ENCODE measurements around the gene COL6A2. TPM values are rescaled to one million over a fixed set of nuclear protein-coding genes. Genes with fewer than 3 reads are reported as not detected.

COL6A2 gene
- total RNA-seq, 2 donors from 2014 or later, result 198 to 474 TPM

DNA sequence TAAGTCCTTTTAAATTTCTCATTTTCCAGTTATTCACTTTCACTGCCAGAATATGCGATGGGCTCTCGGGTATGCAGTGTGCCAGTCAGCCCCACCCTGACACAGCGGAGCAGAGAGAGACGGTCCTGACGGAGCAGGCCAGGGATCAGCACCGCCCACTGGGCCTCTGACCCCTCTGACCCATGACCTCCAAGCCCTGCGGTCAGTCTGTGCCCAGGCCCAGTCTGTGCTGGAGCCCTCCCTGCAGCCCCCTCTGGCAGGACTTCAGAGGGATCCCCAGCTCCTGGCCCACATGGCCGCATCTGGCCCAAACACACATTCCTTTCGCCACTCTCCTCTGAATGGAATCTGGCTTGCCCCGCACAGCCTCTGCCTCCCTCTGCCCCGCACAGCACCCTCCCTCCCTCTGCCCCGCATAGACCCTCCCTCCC, 43.4 kb upstream of the COL6A2 start:
- H3K4me3 ChIP-seq, result no peak overlapping the region
- H3K4me1 ChIP-seq (replicated peaks), result no peaks in the 10 kb centered on the region
- intact Hi-C loops (cut with DNase I), result no loop called here
- 34% methylated on average over 12 of the region's 12 CpGs for WGBS
- H3K27me3 ChIP-seq (replicated peaks; ENCODE audit: insufficient read depth), result peaks cover 4% of the 10 kb centered on the region
- H3K27ac ChIP-seq, result peak overlapping the region in 1 of 2 donors; percentile 27
- no peaks in the 10 kb centered on the region for H3K36me3 ChIP-seq
- no peak for TF ChIP-seq POLR2AphosphoS5 (IDR thresholded peaks at IDR 0.05)
- H3K9me3 ChIP-seq, result no peaks in the 10 kb centered on the region
- no peak for DNase-seq (ENCODE audit: low spot score)

DNA sequence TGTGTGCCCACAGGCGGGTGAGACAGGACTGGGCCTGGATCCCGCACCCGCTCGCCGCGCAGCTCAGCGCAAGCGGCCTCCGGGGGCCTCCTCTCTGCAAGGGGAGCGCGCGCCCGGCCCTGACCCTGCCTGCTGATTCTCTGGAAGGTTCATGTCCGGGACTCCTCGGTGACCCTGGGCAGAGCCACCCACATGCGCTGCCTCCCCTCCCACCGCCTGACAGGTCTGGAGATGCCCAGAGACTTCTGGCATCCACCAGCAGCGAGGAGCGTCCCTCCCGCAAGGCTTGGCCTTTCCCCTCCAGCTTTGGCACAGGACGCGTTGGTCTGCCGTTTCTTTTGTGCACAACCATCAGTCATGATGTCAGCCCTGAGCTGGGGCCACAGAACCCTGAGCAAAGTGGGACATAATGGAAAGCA, 42.0 kb upstream of the COL6A2 start:
- Histone ChIP-seq H3K4me1 (replicated peaks) (no peaks in the 10 kb centered on the region), H3K9me3 (no peaks in the 10 kb centered on the region), H3K27ac (peak overlapping the region; percentile 79 to 86), H3K27me3 (replicated peaks; ENCODE audit: insufficient read depth) (peaks cover 4% of the 10 kb centered on the region), H3K36me3 (no peaks in the 10 kb centered on the region), H3K4me3 (no peak overlapping the region)
- DNase-seq (ENCODE audit: low spot score), result no peak
- intact Hi-C loops (cut with DNase I), result loop anchor here (5.0 kb wide), 2 partner anchors 36 to 74 kb away; partner anchors contain the start of gene COL6A1
- TF ChIP-seq, protein P1, sequence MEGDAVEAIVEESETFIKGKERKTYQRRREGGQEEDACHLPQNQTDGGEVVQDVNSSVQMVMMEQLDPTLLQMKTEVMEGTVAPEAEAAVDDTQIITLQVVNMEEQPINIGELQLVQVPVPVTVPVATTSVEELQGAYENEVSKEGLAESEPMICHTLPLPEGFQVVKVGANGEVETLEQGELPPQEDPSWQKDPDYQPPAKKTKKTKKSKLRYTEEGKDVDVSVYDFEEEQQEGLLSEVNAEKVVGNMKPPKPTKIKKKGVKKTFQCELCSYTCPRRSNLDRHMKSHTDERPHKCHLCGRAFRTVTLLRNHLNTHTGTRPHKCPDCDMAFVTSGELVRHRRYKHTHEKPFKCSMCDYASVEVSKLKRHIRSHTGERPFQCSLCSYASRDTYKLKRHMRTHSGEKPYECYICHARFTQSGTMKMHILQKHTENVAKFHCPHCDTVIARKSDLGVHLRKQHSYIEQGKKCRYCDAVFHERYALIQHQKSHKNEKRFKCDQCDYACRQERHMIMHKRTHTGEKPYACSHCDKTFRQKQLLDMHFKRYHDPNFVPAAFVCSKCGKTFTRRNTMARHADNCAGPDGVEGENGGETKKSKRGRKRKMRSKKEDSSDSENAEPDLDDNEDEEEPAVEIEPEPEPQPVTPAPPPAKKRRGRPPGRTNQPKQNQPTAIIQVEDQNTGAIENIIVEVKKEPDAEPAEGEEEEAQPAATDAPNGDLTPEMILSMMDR (IDR thresholded peaks at IDR 0.05), result no peak
- no peak for TF ChIP-seq POLR2AphosphoS5 (IDR thresholded peaks at IDR 0.05)
- no peak for TF ChIP-seq POLR2A (IDR thresholded peaks at IDR 0.05)
- 24% methylated on average over 15 of the region's 23 CpGs for WGBS

DNA sequence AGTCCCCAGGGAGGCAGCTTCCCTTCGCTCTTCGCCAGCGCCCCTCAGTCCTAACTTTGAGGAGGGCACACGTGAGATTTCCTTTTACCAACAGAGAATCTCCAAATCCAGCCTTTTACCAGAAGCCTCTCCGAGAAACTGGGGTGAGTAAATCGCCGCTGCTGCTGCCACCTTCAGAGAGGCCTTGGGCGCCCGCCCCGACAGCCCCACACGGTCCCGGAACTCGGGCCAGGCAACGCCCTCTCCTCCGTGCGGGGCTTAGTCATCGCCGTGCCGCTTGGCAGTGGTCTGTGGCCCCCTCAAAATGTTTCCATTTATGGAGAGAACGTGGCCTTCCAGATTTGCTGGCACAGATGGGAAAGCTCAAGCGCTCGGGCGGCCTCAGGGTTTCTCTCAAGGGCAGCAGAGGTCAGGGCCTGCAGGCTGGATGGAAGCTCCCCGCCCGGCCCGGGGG, 41.4 kb upstream of the COL6A2 start:
- Histone ChIP-seq H3K36me3 (no peaks in the 10 kb centered on the region), H3K4me1 (replicated peaks) (no peaks in the 10 kb centered on the region), H3K27me3 (replicated peaks; ENCODE audit: insufficient read depth) (peaks cover 4% of the 10 kb centered on the region), H3K9me3 (no peaks in the 10 kb centered on the region), H3K27ac (peak overlapping the region; percentile 79 to 86), H3K4me3 (no peak overlapping the region)
- TF ChIP-seq, protein P1 (IDR thresholded peaks at IDR 0.05), result no peak
- peak; percentile 67 for TF ChIP-seq POLR2AphosphoS5 (IDR thresholded peaks at IDR 0.05)
- no peak for DNase-seq (ENCODE audit: low spot score)
- intact Hi-C loops (cut with DNase I), result loop anchor here (5.0 kb wide), 2 partner anchors 36 to 74 kb away; partner anchors contain the start of gene COL6A1
- WGBS, result 45% methylated on average over 25 of the region's 26 CpGs

DNA sequence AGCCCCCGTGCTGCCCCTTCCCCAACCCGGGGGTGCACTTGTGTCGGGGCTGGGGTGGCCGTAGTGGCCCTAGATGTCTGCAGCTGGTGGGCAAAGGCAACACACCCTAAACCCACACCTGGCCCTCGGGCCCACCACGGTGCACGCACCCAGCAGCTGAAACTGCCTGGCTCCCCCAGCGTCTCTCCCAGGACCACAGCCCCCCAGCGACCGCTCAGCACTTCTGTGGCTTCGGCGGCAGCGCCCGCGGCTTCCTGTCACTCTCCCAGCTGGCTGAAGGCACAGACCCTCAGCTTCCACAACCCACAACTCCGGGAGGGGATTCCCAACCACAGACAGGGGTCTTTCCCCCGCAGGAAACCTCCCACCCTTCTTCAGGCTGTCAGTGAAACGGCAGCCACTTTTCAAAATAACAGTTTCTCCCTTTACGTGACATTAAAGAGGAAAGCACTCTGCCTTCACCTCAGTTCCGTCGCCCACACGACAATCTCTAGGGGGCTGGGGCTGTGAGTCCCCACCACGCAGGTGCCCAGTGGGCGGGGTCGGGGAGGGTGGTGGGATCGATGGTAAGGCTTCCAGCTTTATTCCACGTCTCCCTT, 40.7 kb upstream of the COL6A2 start:
- H3K27ac ChIP-seq, result peak overlapping the region; percentile 79 to 86
- no peaks in the 10 kb centered on the region for H3K36me3 ChIP-seq
- no peaks in the 10 kb centered on the region for H3K4me1 ChIP-seq (replicated peaks)
- WGBS, result 55% methylated on average over 27 of the region's 27 CpGs
- TF ChIP-seq POLR2A (IDR thresholded peaks at IDR 0.05), result no peak
- no peak for TF ChIP-seq POLR2AphosphoS5 (IDR thresholded peaks at IDR 0.05)
- TF ChIP-seq, protein P1 (IDR thresholded peaks at IDR 0.05), result no peak
- H3K9me3 ChIP-seq, result no peaks in the 10 kb centered on the region
- no peak for DNase-seq (ENCODE audit: low spot score)
- intact Hi-C loops (cut with DNase I), result loop anchor here (5.0 kb wide), 2 partner anchors 35 to 75 kb away; partner anchors contain the start of gene COL6A1
- H3K27me3 ChIP-seq (replicated peaks; ENCODE audit: insufficient read depth), result peaks cover 4% of the 10 kb centered on the region
- H3K4me3 ChIP-seq, result no peak overlapping the region

DNA sequence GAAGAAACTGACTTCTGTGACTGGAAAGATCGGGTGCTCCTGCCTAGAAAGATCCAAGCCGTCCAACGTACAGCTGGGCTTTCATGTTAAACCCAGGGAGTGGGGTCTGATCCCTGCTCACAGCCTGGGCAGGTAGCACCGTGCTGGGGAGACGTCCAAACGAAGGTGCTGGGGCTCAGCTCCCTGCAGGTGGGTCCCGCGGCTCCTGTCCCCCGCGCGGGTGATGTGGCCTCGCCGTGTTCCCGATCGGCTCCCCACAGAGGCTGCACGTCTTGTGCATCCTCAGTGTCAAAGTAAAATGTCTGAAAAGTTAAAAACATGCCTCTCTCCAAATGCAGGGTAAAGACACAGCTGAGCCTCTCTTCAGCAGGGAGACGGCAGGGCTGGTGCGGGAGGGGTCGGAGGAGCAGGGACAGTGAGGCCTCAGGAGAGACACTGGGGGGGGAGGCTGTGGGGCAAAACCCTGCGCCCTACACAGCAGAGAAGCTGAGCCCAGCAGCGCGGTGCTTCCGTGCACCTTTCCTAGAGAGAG, 40.1 kb upstream of the COL6A2 start:
- DNase-seq (ENCODE audit: low spot score), result no peak
- 73% methylated on average over 23 of the region's 23 CpGs for WGBS
- Histone ChIP-seq H3K27ac (peak overlapping the region; percentile 79 to 86), H3K9me3 (no peaks in the 10 kb centered on the region), H3K27me3 (replicated peaks; ENCODE audit: insufficient read depth) (peaks cover 4% of the 10 kb centered on the region), H3K36me3 (no peaks in the 10 kb centered on the region), H3K4me1 (replicated peaks) (no peaks in the 10 kb centered on the region), H3K4me3 (no peak overlapping the region)
- intact Hi-C loops (cut with DNase I), result loop anchor here (5.0 kb wide), 2 partner anchors 35 to 75 kb away; partner anchors contain the start of gene COL6A1
- TF ChIP-seq POLR2AphosphoS5 (IDR thresholded peaks at IDR 0.05) (no peak), POLR2A (IDR thresholded peaks at IDR 0.05) (no peak)
- TF ChIP-seq, protein P1 (IDR thresholded peaks at IDR 0.05), result no peak

Measured in prostate gland (tissue), 2 donors.